Psoas muscle (tissue), 8 donors: ENCODE data around the gene PRSS38. TPM values are rescaled to one million over a fixed set of nuclear protein-coding genes. Genes with fewer than 3 reads are reported as not detected.

Experiments
- ATAC-seq, 4 donors: fragments of 200-7000 bp; cut with Tn5 transposase; one replicate each; pipeline ENCODE4 v1.9.1; 2020; ENCODE audit warnings: moderate library complexity in 3 of 4, mild to moderate bottlenecking in 2 of 4
- DNase-seq, 2 donors: peaks; one replicate each; pipeline ENCODE4 v3.0.0-alpha.2; 2020
- H3K27ac ChIP-seq: fragments of 200-600 bp; one replicate; pipeline ENCODE4 v1.8.0; 2022
- H3K27me3 ChIP-seq, 3 donors: fragments of 200-600 bp in 1 of 3; one replicate each; pipeline versions ENCODE4 v1.6.1 to v1.8.0; 2013 to 2022; ENCODE audit warnings: low read length in 2 of 3, mild to moderate bottlenecking in 2 of 3, moderate library complexity in 1 of 3; ENCODE audit not compliant: insufficient read depth in 3 of 3
- H3K36me3 ChIP-seq, 2 donors: fragments of 200-600 bp in 1 of 2; one replicate each; pipeline versions ENCODE4 v1.6.1 to v1.8.0; 2013 to 2022; ENCODE audit warnings: low read depth in 1 of 2, mild to moderate bottlenecking in 1 of 2, moderate library complexity in 1 of 2; ENCODE audit not compliant: insufficient read depth in 1 of 2
- H3K4me1 ChIP-seq: fragments of 200-600 bp; one replicate; pipeline ENCODE4 v1.8.0; 2022
- H3K4me3 ChIP-seq: fragments of 200-600 bp; one replicate; pipeline ENCODE4 v1.8.0; 2022; ENCODE audit warnings: mild to moderate bottlenecking
- H3K9me3 ChIP-seq: fragments of 200-600 bp; one replicate; pipeline ENCODE4 v1.8.0; 2022
- WGBS, 3 donors: extraction: QIAGEN DNeasy Blood & Tissue Kit; methylation state at CpG; one replicate each; pipeline versions ENCODE4 v1.1.6 to v1.1.7; 2013; 5-methylcytosine and 5-hydroxymethylcytosine counted together
- intact Hi-C, 2 donors: fragments of 100-400 bp; cut with DNase I; formaldehyde crosslinking; loops; one replicate each; pipeline versions ENCODE4 v1.11.0 to v1.14.2; 2022
- polyA plus RNA-seq, 3 donors: library from polyadenylated mRNA; stranded (reverse); fragments of 200-250 nt; gene quantifications; one replicate each; pipeline ENCODE4 v1.2.3, GENCODE V29; 2013
- total RNA-seq, 4 donors: library from RNA; stranded (reverse); fragmentation: NEBNext Ultra II Directional in 2 of 4; extraction: Animal tissue kit (Norgen Biotek cat#: 25700) in 2 of 4; gene quantifications; one replicate each; pipeline versions ENCODE4 v1.2.1 to v1.2.4, GENCODE V29; 2021 to 2023
- TF ChIP-seq, protein P1 (sequence below): fragments of 200-600 bp; IDR thresholded peaks from one replicate; pipeline ENCODE4 v1.8.0; 2022; ENCODE audit warnings: antibody characterized with exemption
- donor health status: healthy with polysubstance abuse.
- donor health status: DM: no; HTN: no; CAD: no; lungs with moderate emphysema.
- donor health status: Bipolar disorder and iron deficiency.
- donor health status: healthy.
- donor health status: DM: yes; HTN: yes; CAD: no.
- donor health status: DM: no; HTN: no; CAD: no.
- donor health status: DM: no; HTN: no; CAD: no.
- donor health status: DM: yes; HTN: yes; CAD: no.

Gene PRSS38
- total and polyA plus RNA-seq, 7 donors: not detected

DNA sequence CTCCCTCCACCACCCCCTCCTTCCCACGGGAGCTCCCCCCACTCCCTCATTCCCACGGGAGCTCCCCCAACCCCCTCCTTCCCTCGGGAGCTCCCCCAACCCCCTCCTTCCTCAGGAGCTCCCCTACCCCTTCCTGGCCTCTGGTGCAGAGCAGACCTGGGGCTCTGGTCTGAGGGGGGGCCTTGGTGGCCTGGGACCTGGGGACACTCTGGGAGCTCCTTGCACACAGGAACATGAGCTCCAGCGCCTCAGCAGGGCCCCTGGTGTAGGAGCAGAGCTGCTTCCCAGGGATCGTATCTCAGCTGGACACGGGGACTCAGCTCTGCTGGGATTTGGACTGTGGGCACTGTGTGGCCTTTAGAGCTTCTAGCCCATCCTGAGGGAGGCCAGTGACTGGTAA lies 19.7 kb upstream of the PRSS38 start:
- ATAC-seq: no peak
- TF ChIP-seq, protein P1, sequence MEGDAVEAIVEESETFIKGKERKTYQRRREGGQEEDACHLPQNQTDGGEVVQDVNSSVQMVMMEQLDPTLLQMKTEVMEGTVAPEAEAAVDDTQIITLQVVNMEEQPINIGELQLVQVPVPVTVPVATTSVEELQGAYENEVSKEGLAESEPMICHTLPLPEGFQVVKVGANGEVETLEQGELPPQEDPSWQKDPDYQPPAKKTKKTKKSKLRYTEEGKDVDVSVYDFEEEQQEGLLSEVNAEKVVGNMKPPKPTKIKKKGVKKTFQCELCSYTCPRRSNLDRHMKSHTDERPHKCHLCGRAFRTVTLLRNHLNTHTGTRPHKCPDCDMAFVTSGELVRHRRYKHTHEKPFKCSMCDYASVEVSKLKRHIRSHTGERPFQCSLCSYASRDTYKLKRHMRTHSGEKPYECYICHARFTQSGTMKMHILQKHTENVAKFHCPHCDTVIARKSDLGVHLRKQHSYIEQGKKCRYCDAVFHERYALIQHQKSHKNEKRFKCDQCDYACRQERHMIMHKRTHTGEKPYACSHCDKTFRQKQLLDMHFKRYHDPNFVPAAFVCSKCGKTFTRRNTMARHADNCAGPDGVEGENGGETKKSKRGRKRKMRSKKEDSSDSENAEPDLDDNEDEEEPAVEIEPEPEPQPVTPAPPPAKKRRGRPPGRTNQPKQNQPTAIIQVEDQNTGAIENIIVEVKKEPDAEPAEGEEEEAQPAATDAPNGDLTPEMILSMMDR: no peak
- H3K4me1 ChIP-seq: no peaks in the 10 kb centered on the region
- H3K9me3 ChIP-seq: no peaks in the 10 kb centered on the region
- no peak for DNase-seq
- intact Hi-C loops: no loop called here
- peaks cover 0 to 2% (median 0%) of the 10 kb centered on the region in 3 donors for H3K27me3 ChIP-seq
- 58 to 66% (median 66%) methylated on average over 5 to 6 of the region's 6 CpGs for WGBS, 3 donors
- H3K27ac ChIP-seq: no peak overlapping the region
- no peaks in the 10 kb centered on the region for H3K36me3 ChIP-seq
- no peak overlapping the region for H3K4me3 ChIP-seq

DNA sequence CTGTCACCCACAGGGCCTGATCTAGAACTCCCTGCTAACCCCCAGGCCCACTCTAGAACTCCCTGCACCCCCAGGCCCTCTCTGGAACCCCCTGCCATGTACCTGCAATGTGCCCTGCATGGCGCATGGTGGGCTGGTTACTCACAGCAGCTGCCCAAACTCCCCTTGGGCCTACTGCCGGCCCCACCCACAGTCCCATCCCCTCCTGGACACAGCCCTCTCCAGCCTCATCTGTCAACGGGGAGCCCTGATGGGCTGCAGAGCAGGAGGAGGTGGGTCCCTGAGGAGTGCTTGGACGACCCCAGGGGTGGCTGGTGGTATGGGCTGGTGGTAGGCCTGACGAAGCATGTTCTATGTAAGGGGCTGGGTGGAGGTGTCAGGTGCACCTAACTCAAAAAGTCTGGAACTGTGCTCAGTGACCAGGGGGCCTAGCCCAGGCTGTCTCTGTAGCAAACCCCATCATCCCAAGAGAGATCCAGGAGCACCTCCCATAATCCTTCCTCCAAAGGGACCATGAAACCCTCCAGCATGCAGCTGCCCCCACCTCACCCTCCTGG lies 19.0 kb upstream of the PRSS38 start:
- Histone ChIP-seq H3K27me3 (peaks cover 0 to 2% (median 0%) of the 10 kb centered on the region in 3 donors), H3K9me3 (no peaks in the 10 kb centered on the region), H3K36me3 (no peaks in the 10 kb centered on the region), H3K4me1 (no peaks in the 10 kb centered on the region), H3K27ac (no peak overlapping the region), H3K4me3 (no peak overlapping the region)
- no peak for ATAC-seq
- intact Hi-C loops: no loop called here
- 90 to 94% (median 91%) methylated on average over 5 of the region's 5 CpGs for WGBS, 3 donors
- DNase-seq: no peak
- TF ChIP-seq, protein P1: no peak

DNA sequence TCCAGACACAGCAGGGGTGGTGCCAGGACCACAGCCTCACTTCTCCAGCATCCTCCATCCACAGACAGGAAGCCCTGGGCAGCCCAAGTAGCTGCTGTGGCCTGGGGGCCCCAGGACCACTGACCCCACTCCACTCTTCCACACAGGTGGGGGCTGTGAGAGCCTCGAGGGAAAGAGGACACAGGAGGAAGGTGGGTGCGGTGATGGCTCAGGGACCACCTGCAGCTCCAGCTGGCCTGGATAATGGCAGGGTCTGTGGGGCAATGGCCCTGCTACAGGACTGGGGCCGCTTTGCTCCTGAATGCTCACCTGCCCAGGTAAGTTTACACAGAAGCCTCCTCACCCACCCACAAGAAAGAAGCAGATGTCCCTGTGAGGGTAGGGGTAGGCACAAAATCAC lies 18.3 kb upstream of the PRSS38 start:
- Histone ChIP-seq H3K27me3 (peaks cover 0 to 2% (median 0%) of the 10 kb centered on the region in 3 donors), H3K4me3 (no peak overlapping the region), H3K36me3 (no peaks in the 10 kb centered on the region), H3K4me1 (no peaks in the 10 kb centered on the region), H3K27ac (no peak overlapping the region), H3K9me3 (no peaks in the 10 kb centered on the region)
- intact Hi-C loops: no loop called here
- 83 to 93% (median 84%) methylated on average over 3 of the region's 3 CpGs for WGBS, 3 donors
- DNase-seq: no peak
- ATAC-seq: no peak
- TF ChIP-seq, protein P1: no peak

DNA sequence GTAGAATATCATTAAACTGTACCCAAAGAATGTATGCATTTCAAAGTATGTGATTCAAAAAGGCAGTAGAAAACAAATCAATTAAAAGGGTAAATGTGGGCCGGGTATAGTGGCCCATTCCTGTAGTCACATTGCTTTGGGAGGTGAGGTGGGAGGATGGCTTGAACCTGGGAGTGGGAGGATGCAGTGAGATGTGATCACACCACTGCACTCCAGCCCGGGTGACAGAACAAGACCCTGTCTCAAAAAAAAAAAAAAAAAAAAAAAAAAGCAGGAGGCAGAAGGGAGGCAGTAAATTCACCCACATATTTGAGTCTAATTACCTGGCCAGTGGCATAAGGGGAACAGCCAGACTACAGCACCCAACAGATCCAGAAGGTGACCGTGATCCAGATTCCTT lies 17.9 kb upstream of the PRSS38 start:
- H3K27me3 ChIP-seq: peaks cover 0 to 2% (median 0%) of the 10 kb centered on the region in 3 donors
- TF ChIP-seq, protein P1: no peak
- ATAC-seq: no peak
- intact Hi-C loops: no loop called here
- 86 to 88% (median 86%) methylated on average over 3 of the region's 3 CpGs for WGBS, 3 donors
- no peak for DNase-seq
- H3K4me3 ChIP-seq: no peak overlapping the region
- no peak overlapping the region for H3K27ac ChIP-seq
- no peaks in the 10 kb centered on the region for H3K9me3 ChIP-seq
- no peaks in the 10 kb centered on the region for H3K4me1 ChIP-seq
- no peaks in the 10 kb centered on the region for H3K36me3 ChIP-seq
